H1 (cell line): ENCODE measurements around the gene DOCK1. TPM values are rescaled to one million over a fixed set of nuclear protein-coding genes. Genes with fewer than 3 reads are reported as not detected.

Experiments
- CTCF ChIA-PET: fragments of 300-600 bp; sonication (Branson Sonifier 250); formaldehyde crosslinking; loops from one replicate; lab custom pipeline; 2021; ENCODE audit not compliant: partially characterized antibody; lab: Charles Lee
- POLR2A ChIA-PET: fragments of 300-600 bp; sonication (Branson Sonifier 250); formaldehyde crosslinking; loops from one replicate; lab custom pipeline; 2021; ENCODE audit warnings: inconsistent platforms; ENCODE audit not compliant: partially characterized antibody; lab: Charles Lee
- DNase-seq, 2 experiments: peaks; one replicate each; pipeline versions ENCODE4 v3.0.0 to v3.0.0-alpha.2; 2010 to 2022; ENCODE audit warnings: low spot score in 2 of 2, low read depth in 1 of 2, mixed read lengths in 1 of 2
- FAIRE-seq: peaks from 2 replicates; lab custom pipeline; 2011; peaks lifted over from hg19 to GRCh38; lab: Jason Lieb, UNC
- H2AFZ ChIP-seq: 2 replicates; pipeline ENCODE4 v1.8.1; 2012; ENCODE audit warnings: low read length, inconsistent platforms
- H2AK5ac ChIP-seq: 2 replicates; pipeline ENCODE4 v1.6.1; 2013; ENCODE audit warnings: low read depth, low read length
- H2BK120ac ChIP-seq: replicated peaks from 2 replicates; pipeline ENCODE3; 2013; ENCODE audit warnings: low read depth, low read length, inconsistent platforms
- H2BK12ac ChIP-seq: 2 replicates; pipeline ENCODE4 v1.6.1; 2013; ENCODE audit warnings: low read depth, low read length
- H2BK15ac ChIP-seq: 2 replicates; pipeline ENCODE4 v1.6.1; 2013; ENCODE audit warnings: low read length
- H2BK20ac ChIP-seq: 2 replicates; pipeline ENCODE4 v1.6.1; 2013; ENCODE audit warnings: low read length
- H2BK5ac ChIP-seq: 2 replicates; pipeline ENCODE4 v1.6.1; 2013; ENCODE audit warnings: low read depth, low read length
- H3K14ac ChIP-seq: 2 replicates; pipeline ENCODE4 v1.6.1; 2013; ENCODE audit warnings: inconsistent platforms; ENCODE audit not compliant: insufficient read length
- H3K18ac ChIP-seq: 2 replicates; pipeline ENCODE4 v1.6.1; 2013; ENCODE audit warnings: low read length; ENCODE audit errors: extremely low read depth
- H3K23ac ChIP-seq: 2 replicates; pipeline ENCODE4 v1.6.1; 2013; ENCODE audit warnings: inconsistent platforms; ENCODE audit not compliant: insufficient read length
- H3K23me2 ChIP-seq: 2 replicates; pipeline ENCODE4 v1.6.1; 2013; ENCODE audit warnings: low read depth, low read length
- H3K27ac ChIP-seq: 2 replicates; pipeline ENCODE4 v1.6.1; 2011; ENCODE audit warnings: low read depth, low read length, inconsistent platforms
- H3K27me3 ChIP-seq, 4 experiments: replicated peaks in 1 of 4; 1 replicate in 1 of 4; 2 replicates in 3 of 4; pipeline versions ENCODE4 v1.6.1 to v1.8.1; 2011 to 2013; ENCODE audit warnings: low read length in 3 of 4, mild to moderate bottlenecking in 3 of 4, inconsistent platforms in 2 of 4, mixed read lengths in 2 of 4, moderate library complexity in 1 of 4; ENCODE audit not compliant: control insufficient read depth in 3 of 4, insufficient read depth in 3 of 4; ENCODE audit errors: extremely low read depth in 1 of 4
- H3K36me3 ChIP-seq, 4 experiments: 2 replicates each; pipeline versions ENCODE4 v1.6.1 to v1.8.1; 2011 to 2013; ENCODE audit warnings: mild to moderate bottlenecking in 4 of 4, low read length in 3 of 4, moderate library complexity in 2 of 4, control low read depth in 1 of 4, inconsistent platforms in 1 of 4; ENCODE audit not compliant: insufficient read depth in 4 of 4, control insufficient read depth in 2 of 4
- H3K4ac ChIP-seq: replicated peaks from 2 replicates; pipeline ENCODE3; 2013; ENCODE audit warnings: low read length, low read depth, mixed read lengths, inconsistent platforms; ENCODE audit not compliant: insufficient read length
- H3K4me1 ChIP-seq, 4 experiments: replicated peaks in 1 of 4; 1 replicate in 1 of 4; 2 replicates in 3 of 4; pipeline versions ENCODE4 v1.6.1 to v1.8.1; 2011 to 2013; ENCODE audit warnings: low read length in 3 of 4, inconsistent platforms in 2 of 4, mixed read lengths in 1 of 4; ENCODE audit not compliant: insufficient read depth in 4 of 4, control insufficient read depth in 3 of 4
- H3K4me2 ChIP-seq, 2 experiments: 2 replicates each; pipeline versions ENCODE4 v1.6.1 to v1.8.1; 2011 to 2013; ENCODE audit warnings: low read depth in 2 of 2, low read length in 2 of 2, control low read depth in 1 of 2, inconsistent platforms in 1 of 2, mild to moderate bottlenecking in 1 of 2; ENCODE audit not compliant: insufficient read depth in 1 of 2
- H3K4me3 ChIP-seq, 4 experiments: fragments of 200-600, 300-600 bp in 1 of 4; sonication (generic), shearing (Covaris generic), sonication (Bioruptor Twin) in 1 of 4; 2 replicates each; pipeline versions ENCODE4 v1.5.1 to v1.8.1; 2011 to 2016; ENCODE audit warnings: low read length in 4 of 4, low read depth in 3 of 4, control low read depth in 2 of 4, inconsistent platforms in 2 of 4, mild to moderate bottlenecking in 2 of 4, mixed read lengths in 1 of 4, moderate library complexity in 1 of 4; ENCODE audit not compliant: insufficient read depth in 2 of 4; ENCODE audit errors: extremely low read depth in 1 of 4
- H3K56ac ChIP-seq: replicated peaks from 2 replicates; pipeline ENCODE3; 2013; ENCODE audit warnings: low read depth, mild to moderate bottlenecking, mixed read lengths, low read length, inconsistent platforms; ENCODE audit not compliant: insufficient read length
- H3K79me1 ChIP-seq: 2 replicates; pipeline ENCODE4 v1.6.1; 2013; ENCODE audit warnings: low read depth, low read length, control low read depth
- H3K79me2 ChIP-seq, 2 experiments: 2 replicates each; pipeline versions ENCODE4 v1.6.1 to v1.8.1; 2012 to 2013; ENCODE audit warnings: low read length in 2 of 2, mild to moderate bottlenecking in 2 of 2, inconsistent platforms in 1 of 2; ENCODE audit not compliant: insufficient read depth in 2 of 2, control insufficient read depth in 1 of 2
- H3K9ac ChIP-seq, 4 experiments: replicated peaks in 1 of 4; 1 replicate in 1 of 4; 2 replicates in 3 of 4; pipeline versions ENCODE4 v1.6.1 to v1.8.1; 2011 to 2013; ENCODE audit warnings: low read depth in 3 of 4, low read length in 3 of 4, control low read depth in 2 of 4, mild to moderate bottlenecking in 2 of 4, moderate library complexity in 2 of 4, inconsistent platforms in 1 of 4; ENCODE audit errors: extremely low read depth in 1 of 4
- H3K9me3 ChIP-seq, 2 experiments: 2 replicates each; pipeline versions ENCODE4 v1.6.1 to v1.8.1; 2012 to 2013; ENCODE audit warnings: mild to moderate bottlenecking in 2 of 2, moderate library complexity in 2 of 2, control low read depth in 1 of 2, inconsistent platforms in 1 of 2, low read depth in 1 of 2, low read length in 1 of 2, mixed read lengths in 1 of 2; ENCODE audit not compliant: insufficient read depth in 2 of 2
- H4K20me1 ChIP-seq, 2 experiments: replicated peaks in 1 of 2; 2 replicates each; pipeline versions ENCODE3 to v1.8.1; 2011 to 2013; ENCODE audit warnings: inconsistent platforms in 2 of 2, low read length in 2 of 2, mild to moderate bottlenecking in 1 of 2; ENCODE audit not compliant: insufficient read depth in 2 of 2, control insufficient read depth in 1 of 2
- H4K5ac ChIP-seq: 2 replicates; pipeline ENCODE4 v1.6.1; 2013; ENCODE audit warnings: low read length, low read depth, mixed read lengths, inconsistent platforms; ENCODE audit not compliant: insufficient read length
- H4K8ac ChIP-seq: 2 replicates; pipeline ENCODE4 v1.8.0; 2013; ENCODE audit warnings: mild to moderate bottlenecking, moderate library complexity, low read length, inconsistent platforms; ENCODE audit not compliant: insufficient read depth; ENCODE audit errors: extremely low read depth
- H4K91ac ChIP-seq: replicated peaks from 2 replicates; pipeline ENCODE3; 2013; ENCODE audit warnings: low read length, mixed read lengths, inconsistent platforms; ENCODE audit not compliant: insufficient read length
- CBX8 ChIP-seq: fragments of 300-800, 300-1000 bp; sonication (generic); IDR thresholded peaks from 2 replicates; pipeline ENCODE4 v1.7.1; 2016; ENCODE audit warnings: low read depth, low read length, borderline replicate concordance
- CEBPB ChIP-seq: IDR thresholded peaks from 2 replicates; pipeline ENCODE4 v1.6.1; 2012; ENCODE audit warnings: low read depth, low read length
- CHD2 ChIP-seq: IDR thresholded peaks from 2 replicates; pipeline ENCODE4 v1.6.1; 2012; ENCODE audit warnings: low read length, improper control_type of control experiment
- E2F6 ChIP-seq: IDR thresholded peaks from 2 replicates; pipeline ENCODE4 v1.6.1; 2012; ENCODE audit warnings: inconsistent platforms
- EGR1 ChIP-seq: IDR thresholded peaks from 2 replicates; pipeline ENCODE4 v1.6.1; 2011; ENCODE audit warnings: low read depth, low read length, borderline replicate concordance
- KDM1A ChIP-seq: fragments of 200-600, 300-600 bp; sonication (generic); IDR thresholded peaks from 2 replicates; pipeline ENCODE4 v1.7.1; 2016; ENCODE audit warnings: mild to moderate bottlenecking, low read length, borderline replicate concordance
- POU5F1 ChIP-seq: IDR thresholded peaks from 2 replicates; pipeline ENCODE4 v1.6.1; 2011; ENCODE audit warnings: low read depth, mild to moderate bottlenecking, low read length, moderate library complexity
- SP4 ChIP-seq: IDR thresholded peaks from 2 replicates; pipeline ENCODE4 v1.6.1; 2012; ENCODE audit warnings: low read length, inconsistent platforms
- TAF1 ChIP-seq: IDR thresholded peaks from 2 replicates; pipeline ENCODE4 v1.6.1; 2011; ENCODE audit warnings: mild to moderate bottlenecking, low read depth, low read length
- TAF7 ChIP-seq: optimal IDR thresholded peaks from 2 replicates; pipeline ENCODE3; 2011; ENCODE audit warnings: low read depth, mild to moderate bottlenecking, inconsistent platforms, low read length, moderate library complexity, borderline replicate concordance
- WGBS, 2 experiments: shearing (Covaris generic) in 1 of 2; methylation state at CpG; one replicate each; pipeline versions ENCODE4 v1.1.6 to v1.1.7; 2013 to 2015; ENCODE audit warnings: low lambda C conversion rate in 2 of 2, mixed read lengths in 2 of 2, inconsistent platforms in 1 of 2, low coverage in 1 of 2, missing lambda C conversion rate in 1 of 2; ENCODE audit not compliant: insufficient replicate concordance in 2 of 2, insufficient coverage in 1 of 2, insufficient read length in 1 of 2; ENCODE audit errors: extremely low coverage in 1 of 2, missing lambda C conversion rate in 1 of 2; 5-methylcytosine and 5-hydroxymethylcytosine counted together
- polyA plus RNA-seq, 7 experiments: library from polyadenylated mRNA; depleted of rRNA in 3 of 7; stranded (reverse) in 5 of 7; unstranded in 2 of 7; fragments of >200 nt in 5 of 7; fragments of 200-250 nt in 2 of 7; gene quantifications; 1 replicate in 5 of 7; 2 replicates in 1 of 7; 4 replicates in 1 of 7; pipeline versions ENCODE4 v1.2.1 to v1.2.3, GENCODE V29; 2011 to 2013; ENCODE audit warnings: missing spikeins in 2 of 7, mixed read lengths in 2 of 7
- total RNA-seq: library from RNA; stranded (reverse); fragmentation: NEBNext Ultra II Directional; extraction: Animal tissue kit (Norgen Biotek cat#: 25700); gene quantifications from 2 replicates; pipeline ENCODE4 v1.2.1, GENCODE V29; 2021

Gene DOCK1
- total and polyA plus RNA-seq, 2 of the 8 experiments (the other 6 are each of a cell fraction or from before 2014, with no cell fraction given): 11.6 to 53.0 TPM

GRCh38 chr10:127069436-127069835 lies 164.2 kb downstream of the DOCK1 start:
- Histone ChIP-seq H4K20me1 (peaks cover 0 to 2% of the 10 kb centered on the region in 2 experiments), H3K36me3 (peaks cover 2 to 10% (median 7%) of the 10 kb centered on the region in 4 experiments; a peak in 5 of 8 replicates), H2BK120ac (no peak overlapping the region), H4K8ac (no peak overlapping the region), H3K79me2 (no peaks in the 10 kb centered on the region), H3K27me3 (no peaks in the 10 kb centered on the region), H3K4me2 (no peak overlapping the region), H3K18ac (no peak overlapping the region), H3K4me3 (no peak overlapping the region), H3K23ac (no peak overlapping the region), H3K9ac (no peak overlapping the region), H4K91ac (no peak overlapping the region), H3K4me1 (no peaks in the 10 kb centered on the region), H3K79me1 (no peaks in the 10 kb centered on the region), H2AK5ac (no peak overlapping the region), H2BK15ac (no peak overlapping the region), H2BK12ac (no peak overlapping the region), H3K4ac (no peak overlapping the region), H2BK5ac (no peak overlapping the region), H3K27ac (no peak overlapping the region), H4K5ac (no peak overlapping the region), H3K23me2 (no peaks in the 10 kb centered on the region), H2AFZ (no peak overlapping the region), H3K9me3 (no peaks in the 10 kb centered on the region), H3K56ac (no peak overlapping the region), H2BK20ac (no peak overlapping the region), H3K14ac (no peak overlapping the region)
- ChIA-PET POLR2A (no interaction called here), CTCF (no interaction called here)
- peak in 1 of 2 experiments; percentile 22 for DNase-seq
- WGBS, 2 experiments: 92% methylated on average over 3 of the region's 4 CpGs; no CpG with 5 or more reads in 1 of the 2 experiments
- FAIRE-seq: no peak
- TF ChIP-seq POU5F1 (no peak), KDM1A (no peak), SP4 (no peak), TAF1 (no peak), CHD2 (no peak), TAF7 (no peak), EGR1 (no peak), E2F6 (no peak), CBX8 (no peak), CEBPB (no peak)
